Measurements from ENCODE around the gene SMG1. TPM values are rescaled to one million over a fixed set of nuclear protein-coding genes. Genes with fewer than 3 reads are reported as not detected.

Gene SMG1
- total RNA-seq, 1 experiment from 2014 or later, result 96.4 TPM

- no peak overlapping the region for H2BK15ac ChIP-seq (ENCODE audit: low read depth, low read length)
- no peak overlapping the region for H2BK120ac ChIP-seq (ENCODE audit: low read depth, low read length, poor library complexity, severe bottlenecking)
- no peak overlapping the region for H2BK20ac ChIP-seq (ENCODE audit: low read depth, low read length, poor library complexity, severe bottlenecking)
- H4K20me1 ChIP-seq (ENCODE audit: control insufficient read depth, insufficient read depth, insufficient read length), result no peaks in the 10 kb centered on the region
- H2BK5ac ChIP-seq (ENCODE audit: insufficient read length, low read length), result no peak overlapping the region
- H3K4ac ChIP-seq (ENCODE audit: low read depth, low read length), result no peak overlapping the region
- no peak overlapping the region for H3T11ph ChIP-seq (ENCODE audit: low read length)
- no peak overlapping the region for H3K4me2 ChIP-seq (ENCODE audit: insufficient read depth, insufficient read length, low read length)
- no peak overlapping the region for H3K9ac ChIP-seq (ENCODE audit: extremely low read depth, insufficient read length, low read length)
- no peak overlapping the region for H2AK5ac ChIP-seq (ENCODE audit: insufficient read length, low read length)
- H4K91ac ChIP-seq (ENCODE audit: insufficient read length, low read depth, low read length), result no peak overlapping the region
- H3K27me3 ChIP-seq (ENCODE audit: insufficient read depth, low read length), result no peaks in the 10 kb centered on the region
- no peak overlapping the region for H4K5ac ChIP-seq (ENCODE audit: insufficient read length, low read depth, low read length)
- H3K27ac ChIP-seq (ENCODE audit: insufficient read length, low read depth, low read length), result no peak overlapping the region
- Mint-ChIP-seq H3K4me1 (peaks cover 10 to 17% of the 10 kb centered on the region in 2 experiments), H3K9me3 (peaks cover 2 to 5% of the 10 kb centered on the region in 2 experiments; a peak in 2 of 5 replicates), H3K36me3 (ENCODE audit: insufficient read depth in 1 of 3, low read depth in 3 of 3) (peaks cover 45 to 86% (median 78%) of the 10 kb centered on the region in 3 experiments), H3K4me3 (no peak overlapping the region), H3K27me3 (ENCODE audit: low read depth) (peaks cover 1% of the 10 kb centered on the region; the same call in 1 of the 2 replicates), H3K27ac (peak overlapping the region in 1 of 3 experiments; percentile 28; a peak in 2 of 7 replicates)
- H3K4me1 ChIP-seq (ENCODE audit: insufficient read depth, low read length), result no peaks in the 10 kb centered on the region
- no peak overlapping the region for H2BK12ac ChIP-seq (ENCODE audit: insufficient read length, low read depth, low read length)
- H3K56ac ChIP-seq (ENCODE audit: insufficient read length, low read depth, low read length), result no peak overlapping the region
- peaks cover 6% of the 10 kb centered on the region for H3K23me2 ChIP-seq (ENCODE audit: insufficient read length, low read depth, low read length, poor library complexity, severe bottlenecking)
- no peak overlapping the region for H3K18ac ChIP-seq (ENCODE audit: insufficient read length, low read depth, low read length)
- H3K23ac ChIP-seq (ENCODE audit: insufficient read length, low read depth, low read length), result no peak overlapping the region
- no peak overlapping the region for H4K8ac ChIP-seq (replicated peaks; ENCODE audit: insufficient read length, low read depth, low read length)
- DNase-seq, result no peak
- no peak overlapping the region for H3K14ac ChIP-seq (ENCODE audit: insufficient read depth, low read length)
- TF ChIP-seq, protein P1, sequence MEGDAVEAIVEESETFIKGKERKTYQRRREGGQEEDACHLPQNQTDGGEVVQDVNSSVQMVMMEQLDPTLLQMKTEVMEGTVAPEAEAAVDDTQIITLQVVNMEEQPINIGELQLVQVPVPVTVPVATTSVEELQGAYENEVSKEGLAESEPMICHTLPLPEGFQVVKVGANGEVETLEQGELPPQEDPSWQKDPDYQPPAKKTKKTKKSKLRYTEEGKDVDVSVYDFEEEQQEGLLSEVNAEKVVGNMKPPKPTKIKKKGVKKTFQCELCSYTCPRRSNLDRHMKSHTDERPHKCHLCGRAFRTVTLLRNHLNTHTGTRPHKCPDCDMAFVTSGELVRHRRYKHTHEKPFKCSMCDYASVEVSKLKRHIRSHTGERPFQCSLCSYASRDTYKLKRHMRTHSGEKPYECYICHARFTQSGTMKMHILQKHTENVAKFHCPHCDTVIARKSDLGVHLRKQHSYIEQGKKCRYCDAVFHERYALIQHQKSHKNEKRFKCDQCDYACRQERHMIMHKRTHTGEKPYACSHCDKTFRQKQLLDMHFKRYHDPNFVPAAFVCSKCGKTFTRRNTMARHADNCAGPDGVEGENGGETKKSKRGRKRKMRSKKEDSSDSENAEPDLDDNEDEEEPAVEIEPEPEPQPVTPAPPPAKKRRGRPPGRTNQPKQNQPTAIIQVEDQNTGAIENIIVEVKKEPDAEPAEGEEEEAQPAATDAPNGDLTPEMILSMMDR (conservative IDR thresholded peaks at IDR 0.05), result no peak
- no peaks in the 10 kb centered on the region for H3K9me3 ChIP-seq (ENCODE audit: control insufficient read depth, low read depth, low read length)
- H3K79me2 ChIP-seq (ENCODE audit: insufficient read depth, low read length), result peaks cover 22% of the 10 kb centered on the region
- no CpG with 5 or more reads among the region's 11 CpGs for WGBS (ENCODE audit: extremely low coverage, insufficient read length, low lambda C conversion rate)
- no peak overlapping the region for H2AFZ ChIP-seq (ENCODE audit: low read length)
- no peaks in the 10 kb centered on the region for H3K79me1 ChIP-seq (ENCODE audit: insufficient read depth, low read depth, low read length, poor library complexity, severe bottlenecking)
Observed at GRCh38 chr16:18792836-18793433, 133.3 kb downstream of the SMG1 start.
